Esophagus squamous epithelium (tissue), 5 donors: ENCODE data around the gene ADGRB3. TPM values are rescaled to one million over a fixed set of nuclear protein-coding genes. Genes with fewer than 3 reads are reported as not detected.

Source experiments
- DNase-seq: peaks from one replicate; lab custom pipeline; 2025; lab: John Stamatoyannopoulos, UW
- H3K27ac ChIP-seq, 4 donors: fragments of 200-600 bp; sonication (generic); one replicate each; pipeline ENCODE4 v1.5.1; 2016 to 2019; ENCODE audit warnings: mild to moderate bottlenecking in 1 of 4
- H3K27me3 ChIP-seq, 4 donors: fragments of 200-600 bp; sonication (generic); 1 replicate in 3 of 4; 2 replicates in 1 of 4; pipeline versions ENCODE4 v1.5.1 to v1.6.0; 2017 to 2021; ENCODE audit warnings: antibody characterized with exemption in 1 of 4
- H3K36me3 ChIP-seq, 3 donors: fragments of 200-600 bp; sonication (generic); one replicate each; pipeline ENCODE4 v1.5.1; 2016 to 2019
- H3K4me1 ChIP-seq, 3 donors: fragments of 200-600 bp; sonication (generic); one replicate each; pipeline ENCODE4 v1.5.1; 2017 to 2019
- H3K4me3 ChIP-seq, 4 donors: fragments of 200-600 bp; sonication (generic); 1 replicate in 3 of 4; 2 replicates in 1 of 4; pipeline ENCODE4 v1.5.1; 2016 to 2019; ENCODE audit warnings: mild to moderate bottlenecking in 2 of 4, moderate library complexity in 1 of 4
- H3K9me3 ChIP-seq, 3 donors: fragments of 200-600 bp; sonication (generic); one replicate each; pipeline ENCODE4 v1.5.1; 2016 to 2019
- POLR2A ChIP-seq, 4 donors: fragments of 450-650 bp; IDR thresholded peaks; one replicate each; pipeline ENCODE4 v1.6.1; 2017; ENCODE audit warnings: antibody characterized with exemption in 4 of 4, mild to moderate bottlenecking in 4 of 4, moderate library complexity in 3 of 4
- WGBS, 2 donors: methylation state at CpG; one replicate each; pipeline ENCODE4 v1.1.5; 2018; 5-methylcytosine and 5-hydroxymethylcytosine counted together
- intact Hi-C: fragments of 100-400 bp; cut with DNase I; formaldehyde crosslinking; loops from one replicate; pipeline ENCODE4 v1.15.0; 2022
- total RNA-seq, 4 donors: library from RNA; depleted of rRNA; stranded (reverse); fragments of >200 nt; gene quantifications; one replicate each; pipeline ENCODE4 v1.1.0, GENCODE V29; 2016
- TF ChIP-seq, protein P1 (sequence below), 6 experiments: fragments of 450-650 bp in 4 of 6; fragments of 200-600 bp in 2 of 6; sonication (generic) in 2 of 6; IDR thresholded peaks; one replicate each; pipeline ENCODE4 v1.5.1; 2016 to 2019; ENCODE audit warnings: antibody characterized with exemption in 6 of 6, mild to moderate bottlenecking in 4 of 6, moderate library complexity in 4 of 6
- donor health status: DM: yes; HTN: yes; CAD: no.

Gene ADGRB3
- total RNA-seq, 4 donors from 2014 or later, result 0.04 to 1.1 (median 0.32) TPM

DNA sequence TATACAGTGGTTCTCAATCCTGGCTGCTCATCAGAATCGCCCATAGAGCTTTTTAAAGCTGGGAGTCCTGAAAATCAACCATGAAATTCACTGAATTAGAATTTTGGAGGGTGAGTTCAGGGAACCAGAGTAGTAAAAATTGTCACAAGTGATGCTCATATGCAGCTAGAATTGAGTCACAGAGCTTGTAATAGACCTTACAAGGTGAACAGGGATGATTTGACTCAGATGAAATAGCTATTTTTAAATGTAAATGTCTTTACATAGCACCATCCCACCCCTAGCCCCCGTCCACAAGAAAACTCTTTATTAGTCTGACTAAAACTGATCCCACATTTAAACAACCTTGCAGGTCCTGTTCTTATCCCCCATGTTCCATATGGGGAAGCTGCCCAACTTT, 630.0 kb downstream of the ADGRB3 start:
- no peak for TF ChIP-seq POLR2A (IDR thresholded peaks at IDR 0.05)
- TF ChIP-seq, protein P1, sequence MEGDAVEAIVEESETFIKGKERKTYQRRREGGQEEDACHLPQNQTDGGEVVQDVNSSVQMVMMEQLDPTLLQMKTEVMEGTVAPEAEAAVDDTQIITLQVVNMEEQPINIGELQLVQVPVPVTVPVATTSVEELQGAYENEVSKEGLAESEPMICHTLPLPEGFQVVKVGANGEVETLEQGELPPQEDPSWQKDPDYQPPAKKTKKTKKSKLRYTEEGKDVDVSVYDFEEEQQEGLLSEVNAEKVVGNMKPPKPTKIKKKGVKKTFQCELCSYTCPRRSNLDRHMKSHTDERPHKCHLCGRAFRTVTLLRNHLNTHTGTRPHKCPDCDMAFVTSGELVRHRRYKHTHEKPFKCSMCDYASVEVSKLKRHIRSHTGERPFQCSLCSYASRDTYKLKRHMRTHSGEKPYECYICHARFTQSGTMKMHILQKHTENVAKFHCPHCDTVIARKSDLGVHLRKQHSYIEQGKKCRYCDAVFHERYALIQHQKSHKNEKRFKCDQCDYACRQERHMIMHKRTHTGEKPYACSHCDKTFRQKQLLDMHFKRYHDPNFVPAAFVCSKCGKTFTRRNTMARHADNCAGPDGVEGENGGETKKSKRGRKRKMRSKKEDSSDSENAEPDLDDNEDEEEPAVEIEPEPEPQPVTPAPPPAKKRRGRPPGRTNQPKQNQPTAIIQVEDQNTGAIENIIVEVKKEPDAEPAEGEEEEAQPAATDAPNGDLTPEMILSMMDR (IDR thresholded peaks at IDR 0.05), result no peak

DNA sequence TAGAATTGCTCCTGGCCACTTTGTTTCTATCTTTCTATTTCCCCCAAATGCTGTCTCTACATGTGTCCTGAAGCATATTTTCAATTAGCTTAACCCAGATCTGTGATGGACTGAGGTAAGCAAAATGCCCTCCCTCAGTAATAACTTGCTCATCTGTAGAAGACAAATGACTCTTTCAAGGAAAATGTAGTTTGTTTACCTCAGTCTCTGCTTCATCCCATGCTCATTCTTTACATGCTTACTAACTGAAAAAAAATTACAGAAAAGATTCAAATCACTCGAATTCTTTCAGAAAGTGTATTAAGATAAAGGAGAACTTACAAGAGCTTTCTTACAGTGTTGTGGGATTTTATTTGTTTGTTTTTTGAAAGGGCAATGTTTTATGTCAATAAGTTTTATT, 630.6 kb downstream of the ADGRB3 start:
- DNase-seq, result no peak
- H3K27ac ChIP-seq, result no peak overlapping the region
- intact Hi-C loops, result no loop called here
- TF ChIP-seq POLR2A (IDR thresholded peaks at IDR 0.05), result no peak
- TF ChIP-seq, protein P1 (IDR thresholded peaks at IDR 0.05), result no peak
- H3K4me1 ChIP-seq, result no peaks in the 10 kb centered on the region
- H3K9me3 ChIP-seq, result no peaks in the 10 kb centered on the region
- no peaks in the 10 kb centered on the region for H3K36me3 ChIP-seq
- 42 to 63% methylated on average over 1 of the region's 1 CpG for WGBS, 2 donors
- H3K4me3 ChIP-seq, result no peak overlapping the region
- no peaks in the 10 kb centered on the region for H3K27me3 ChIP-seq

More for the DNA sequence above, 630.0 kb downstream of the ADGRB3 start:
- H3K27ac ChIP-seq, result no peak overlapping the region
- no peaks in the 10 kb centered on the region for H3K27me3 ChIP-seq
- no peaks in the 10 kb centered on the region for H3K4me1 ChIP-seq
- H3K9me3 ChIP-seq, result no peaks in the 10 kb centered on the region
- no peak for DNase-seq
- 33 to 39% methylated on average over 2 of the region's 2 CpGs for WGBS, 2 donors
- no peak overlapping the region for H3K4me3 ChIP-seq
- intact Hi-C loops, result no loop called here
- no peaks in the 10 kb centered on the region for H3K36me3 ChIP-seq

DNA sequence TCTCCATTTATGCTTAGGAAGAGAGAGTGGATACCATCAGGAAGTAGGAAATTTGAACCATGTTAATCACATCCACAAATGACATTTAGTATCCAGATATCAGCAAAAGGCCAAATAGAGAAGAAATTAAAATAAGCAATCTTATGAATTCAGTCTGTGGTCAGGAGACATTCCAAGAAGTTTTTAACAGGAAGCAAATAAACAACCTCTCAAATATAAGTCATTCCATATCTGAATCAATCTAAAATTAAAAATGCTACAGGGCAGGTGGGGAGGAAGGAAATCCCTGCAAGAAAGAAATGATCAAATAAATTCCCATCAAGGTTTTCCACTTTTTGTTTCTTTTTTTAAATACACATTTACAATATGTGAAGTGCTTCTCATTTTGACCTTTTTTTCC, 641.1 kb downstream of the ADGRB3 start:
- H3K27me3 ChIP-seq, result no peaks in the 10 kb centered on the region
- intact Hi-C loops, result no loop called here
- no peaks in the 10 kb centered on the region for H3K9me3 ChIP-seq
- no peak overlapping the region for H3K27ac ChIP-seq
- no peak for DNase-seq
- no peaks in the 10 kb centered on the region for H3K36me3 ChIP-seq
- no peak overlapping the region for H3K4me3 ChIP-seq
- H3K4me1 ChIP-seq, result no peaks in the 10 kb centered on the region
- TF ChIP-seq, protein P1 (IDR thresholded peaks at IDR 0.05), result no peak
- no peak for TF ChIP-seq POLR2A (IDR thresholded peaks at IDR 0.05)

DNA sequence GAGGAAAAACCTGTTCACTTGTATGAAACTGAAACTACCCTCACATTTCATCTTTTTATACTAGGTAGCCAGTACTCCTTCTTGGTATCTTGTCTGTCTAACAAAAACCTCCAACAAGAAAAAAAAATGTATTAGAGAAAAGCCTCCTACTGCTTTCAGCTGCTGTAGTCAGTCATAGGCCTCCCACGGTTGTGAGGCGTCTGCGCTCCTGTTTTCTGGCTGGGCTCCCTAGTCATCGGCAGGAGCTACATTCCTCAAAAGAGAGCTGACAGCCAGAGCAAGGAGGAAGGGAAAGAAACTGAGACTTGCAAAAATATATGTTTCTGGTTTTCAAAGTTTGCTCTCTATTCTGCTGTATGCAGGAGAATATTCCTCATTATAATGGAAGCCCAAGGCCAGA, 644.7 kb downstream of the ADGRB3 start:
- no peaks in the 10 kb centered on the region for H3K36me3 ChIP-seq
- WGBS, 2 donors, result 73 to 75% methylated on average over 4 of the region's 4 CpGs
- TF ChIP-seq, protein P1 (IDR thresholded peaks at IDR 0.05), result no peak
- TF ChIP-seq POLR2A (IDR thresholded peaks at IDR 0.05), result no peak
- no peaks in the 10 kb centered on the region for H3K4me1 ChIP-seq
- no peak overlapping the region for H3K27ac ChIP-seq
- DNase-seq, result no peak
- no peaks in the 10 kb centered on the region for H3K9me3 ChIP-seq
- intact Hi-C loops, result no loop called here
- H3K4me3 ChIP-seq, result no peak overlapping the region
- H3K27me3 ChIP-seq, result no peaks in the 10 kb centered on the region

DNA sequence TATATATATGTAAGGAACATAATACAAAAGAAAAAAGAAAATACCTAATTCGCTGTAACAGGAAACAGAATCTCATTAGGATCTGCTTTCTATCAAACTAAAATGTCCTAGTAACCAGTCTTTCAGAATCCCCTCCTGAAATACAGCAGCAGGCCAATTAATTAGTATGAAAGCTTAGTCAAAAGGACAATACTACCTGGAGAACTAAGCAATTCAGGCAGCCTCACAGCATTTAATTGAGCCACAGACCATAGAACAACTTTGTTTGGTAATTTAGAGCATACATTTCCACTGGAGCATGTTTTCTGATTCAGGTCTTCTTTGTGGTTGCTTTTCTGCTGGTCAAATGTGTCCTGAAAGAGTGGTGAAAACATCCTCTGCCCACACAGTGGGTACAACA, 645.8 kb downstream of the ADGRB3 start:
- no peak for DNase-seq
- TF ChIP-seq, protein P1 (IDR thresholded peaks at IDR 0.05), result no peak
- TF ChIP-seq POLR2A (IDR thresholded peaks at IDR 0.05), result no peak
- H3K4me1 ChIP-seq, result no peaks in the 10 kb centered on the region
- WGBS, 2 donors, result 52 to 76% methylated on average over 1 of the region's 1 CpG
- intact Hi-C loops, result no loop called here
- no peak overlapping the region for H3K4me3 ChIP-seq
- H3K27ac ChIP-seq, result no peak overlapping the region
- H3K9me3 ChIP-seq, result no peaks in the 10 kb centered on the region
- no peaks in the 10 kb centered on the region for H3K27me3 ChIP-seq
- H3K36me3 ChIP-seq, result no peaks in the 10 kb centered on the region
